GM12801 (cell line): Measurements from ENCODE around the gene KLHL2.

Experiments
- CTCF ChIP-seq: IDR thresholded peaks from one replicate; pipeline ENCODE4 v1.5.1; 2011; ENCODE audit warnings: control low read depth; ENCODE audit not compliant: insufficient read length; ENCODE audit errors: extremely low read depth

The KLHL2 gene

GRCh38 chr4:165294907-165295306 is 87.5 kb downstream of the KLHL2 start:
- no peak for TF ChIP-seq CTCF

GRCh38 chr4:165297626-165298025 is 90.3 kb downstream of the KLHL2 start:
- no peak for TF ChIP-seq CTCF

- TF ChIP-seq CTCF = no peak
Measured at GRCh38 chr4:165299399-165300060, 92.2 kb downstream of the KLHL2 start.

GRCh38 chr4:165301833-165302232 is 94.5 kb downstream of the KLHL2 start:
- no peak for TF ChIP-seq CTCF

- no peak for TF ChIP-seq CTCF
Measured at GRCh38 chr4:165302658-165303057, 95.3 kb downstream of the KLHL2 start.

GRCh38 chr4:165308166-165308565 is 100.8 kb downstream of the KLHL2 start:
- no peak for TF ChIP-seq CTCF

- TF ChIP-seq CTCF = no peak
Measured at GRCh38 chr4:165308606-165309005, 101.2 kb downstream of the KLHL2 start.
